ENCODE measurements around the gene LGMN.

- TF ChIP-seq CTCF (conservative IDR thresholded peaks at IDR 0.05; ENCODE audit: low read depth in 2 of 2) (no peak), REST (IDR thresholded peaks at IDR 0.05; ENCODE audit: unreplicated experiment) (no peak), EZH2phosphoT487 (IDR thresholded peaks at IDR 0.05; ENCODE audit: unreplicated experiment) (no peak), EZH2 (IDR thresholded peaks at IDR 0.05; ENCODE audit: low read depth, unreplicated experiment) (no peak), CREB1 (CRISPR knock-in tag; IDR thresholded peaks at IDR 0.05; ENCODE audit: low read depth) (no peak), POLR2AphosphoS5 (IDR thresholded peaks at IDR 0.05; ENCODE audit: low read depth) (no peak), JUNB (IDR thresholded peaks at IDR 0.05; ENCODE audit: unreplicated experiment) (no peak), STAT1 (IDR thresholded peaks at IDR 0.05; ENCODE audit: unreplicated experiment) (no peak), ETS1 (IDR thresholded peaks at IDR 0.05) (no peak), NANOG (IDR thresholded peaks at IDR 0.05; ENCODE audit: borderline replicate concordance) (no peak), ZNF114 (CRISPR knock-in tag; IDR thresholded peaks at IDR 0.05) (no peak), ZNF331 (CRISPR knock-in tag; IDR thresholded peaks at IDR 0.05; ENCODE audit: low read depth) (no peak)
- TF ChIP-seq, protein P1, sequence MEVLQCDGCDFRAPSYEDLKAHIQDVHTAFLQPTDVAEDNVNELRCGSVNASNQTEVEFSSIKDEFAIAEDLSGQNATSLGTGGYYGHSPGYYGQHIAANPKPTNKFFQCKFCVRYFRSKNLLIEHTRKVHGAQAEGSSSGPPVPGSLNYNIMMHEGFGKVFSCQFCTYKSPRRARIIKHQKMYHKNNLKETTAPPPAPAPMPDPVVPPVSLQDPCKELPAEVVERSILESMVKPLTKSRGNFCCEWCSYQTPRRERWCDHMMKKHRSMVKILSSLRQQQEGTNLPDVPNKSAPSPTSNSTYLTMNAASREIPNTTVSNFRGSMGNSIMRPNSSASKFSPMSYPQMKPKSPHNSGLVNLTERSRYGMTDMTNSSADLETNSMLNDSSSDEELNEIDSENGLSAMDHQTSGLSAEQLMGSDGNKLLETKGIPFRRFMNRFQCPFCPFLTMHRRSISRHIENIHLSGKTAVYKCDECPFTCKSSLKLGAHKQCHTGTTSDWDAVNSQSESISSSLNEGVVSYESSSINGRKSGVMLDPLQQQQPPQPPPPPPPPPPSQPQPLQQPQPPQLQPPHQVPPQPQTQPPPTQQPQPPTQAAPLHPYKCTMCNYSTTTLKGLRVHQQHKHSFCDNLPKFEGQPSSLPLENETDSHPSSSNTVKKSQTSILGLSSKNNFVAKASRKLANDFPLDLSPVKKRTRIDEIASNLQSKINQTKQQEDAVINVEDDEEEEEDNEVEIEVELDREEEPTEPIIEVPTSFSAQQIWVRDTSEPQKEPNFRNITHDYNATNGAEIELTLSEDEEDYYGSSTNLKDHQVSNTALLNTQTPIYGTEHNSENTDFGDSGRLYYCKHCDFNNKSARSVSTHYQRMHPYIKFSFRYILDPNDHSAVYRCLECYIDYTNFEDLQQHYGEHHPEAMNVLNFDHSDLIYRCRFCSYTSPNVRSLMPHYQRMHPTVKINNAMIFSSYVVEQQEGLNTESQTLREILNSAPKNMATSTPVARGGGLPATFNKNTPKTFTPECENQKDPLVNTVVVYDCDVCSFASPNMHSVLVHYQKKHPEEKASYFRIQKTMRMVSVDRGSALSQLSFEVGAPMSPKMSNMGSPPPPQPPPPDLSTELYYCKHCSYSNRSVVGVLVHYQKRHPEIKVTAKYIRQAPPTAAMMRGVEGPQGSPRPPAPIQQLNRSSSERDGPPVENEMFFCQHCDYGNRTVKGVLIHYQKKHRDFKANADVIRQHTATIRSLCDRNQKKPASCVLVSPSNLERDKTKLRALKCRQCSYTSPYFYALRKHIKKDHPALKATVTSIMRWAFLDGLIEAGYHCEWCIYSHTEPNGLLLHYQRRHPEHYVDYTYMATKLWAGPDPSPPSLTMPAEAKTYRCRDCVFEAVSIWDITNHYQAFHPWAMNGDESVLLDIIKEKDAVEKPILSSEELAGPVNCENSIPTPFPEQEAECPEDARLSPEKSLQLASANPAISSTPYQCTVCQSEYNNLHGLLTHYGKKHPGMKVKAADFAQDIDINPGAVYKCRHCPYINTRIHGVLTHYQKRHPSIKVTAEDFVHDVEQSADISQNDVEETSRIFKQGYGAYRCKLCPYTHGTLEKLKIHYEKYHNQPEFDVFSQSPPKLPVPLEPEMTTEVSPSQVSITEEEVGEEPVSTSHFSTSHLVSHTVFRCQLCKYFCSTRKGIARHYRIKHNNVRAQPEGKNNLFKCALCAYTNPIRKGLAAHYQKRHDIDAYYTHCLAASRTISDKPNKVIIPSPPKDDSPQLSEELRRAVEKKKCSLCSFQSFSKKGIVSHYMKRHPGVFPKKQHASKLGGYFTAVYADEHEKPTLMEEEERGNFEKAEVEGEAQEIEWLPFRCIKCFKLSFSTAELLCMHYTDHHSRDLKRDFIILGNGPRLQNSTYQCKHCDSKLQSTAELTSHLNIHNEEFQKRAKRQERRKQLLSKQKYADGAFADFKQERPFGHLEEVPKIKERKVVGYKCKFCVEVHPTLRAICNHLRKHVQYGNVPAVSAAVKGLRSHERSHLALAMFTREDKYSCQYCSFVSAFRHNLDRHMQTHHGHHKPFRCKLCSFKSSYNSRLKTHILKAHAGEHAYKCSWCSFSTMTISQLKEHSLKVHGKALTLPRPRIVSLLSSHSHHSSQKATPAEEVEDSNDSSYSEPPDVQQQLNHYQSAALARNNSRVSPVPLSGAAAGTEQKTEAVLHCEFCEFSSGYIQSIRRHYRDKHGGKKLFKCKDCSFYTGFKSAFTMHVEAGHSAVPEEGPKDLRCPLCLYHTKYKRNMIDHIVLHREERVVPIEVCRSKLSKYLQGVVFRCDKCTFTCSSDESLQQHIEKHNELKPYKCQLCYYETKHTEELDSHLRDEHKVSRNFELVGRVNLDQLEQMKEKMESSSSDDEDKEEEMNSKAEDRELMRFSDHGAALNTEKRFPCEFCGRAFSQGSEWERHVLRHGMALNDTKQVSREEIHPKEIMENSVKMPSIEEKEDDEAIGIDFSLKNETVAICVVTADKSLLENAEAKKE (CRISPR knock-in tag; IDR thresholded peaks at IDR 0.05) = no peak
These were observed 22.1 kb upstream of the LGMN start for GRCh38 chr14:92770484-92770883.

All from GM23338 (cell line).